GM12874 (cell line): Measurements from ENCODE around the gene RHOU.

ENCODE experiments used
- TF ChIP-seq, protein P1 (sequence below): IDR thresholded peaks from 2 replicates; pipeline ENCODE4 v1.5.1; 2011; ENCODE audit warnings: low read depth, mild to moderate bottlenecking, control low read depth, low read length, moderate library complexity; ENCODE audit not compliant: insufficient read depth

RHOU gene

DNA sequence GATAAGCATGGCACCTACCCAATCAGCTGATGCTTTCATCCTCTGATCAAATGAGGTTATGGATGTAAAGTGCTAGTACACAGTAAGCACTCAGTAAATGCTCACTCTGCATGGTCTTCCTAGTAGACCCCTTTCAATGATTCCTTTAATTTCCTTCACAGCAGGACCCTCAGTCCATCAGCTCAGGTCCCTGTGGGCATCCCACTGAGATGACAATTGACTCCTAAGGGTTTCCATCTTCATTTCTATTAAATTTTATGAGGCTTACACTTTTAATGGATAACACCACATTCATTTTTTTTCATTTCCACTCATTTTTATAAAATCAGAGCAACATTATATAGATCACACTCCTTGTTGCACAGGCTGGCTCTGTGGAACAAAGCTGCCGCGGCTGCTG, 12.8 kb downstream of the RHOU start:
- TF ChIP-seq, protein P1, sequence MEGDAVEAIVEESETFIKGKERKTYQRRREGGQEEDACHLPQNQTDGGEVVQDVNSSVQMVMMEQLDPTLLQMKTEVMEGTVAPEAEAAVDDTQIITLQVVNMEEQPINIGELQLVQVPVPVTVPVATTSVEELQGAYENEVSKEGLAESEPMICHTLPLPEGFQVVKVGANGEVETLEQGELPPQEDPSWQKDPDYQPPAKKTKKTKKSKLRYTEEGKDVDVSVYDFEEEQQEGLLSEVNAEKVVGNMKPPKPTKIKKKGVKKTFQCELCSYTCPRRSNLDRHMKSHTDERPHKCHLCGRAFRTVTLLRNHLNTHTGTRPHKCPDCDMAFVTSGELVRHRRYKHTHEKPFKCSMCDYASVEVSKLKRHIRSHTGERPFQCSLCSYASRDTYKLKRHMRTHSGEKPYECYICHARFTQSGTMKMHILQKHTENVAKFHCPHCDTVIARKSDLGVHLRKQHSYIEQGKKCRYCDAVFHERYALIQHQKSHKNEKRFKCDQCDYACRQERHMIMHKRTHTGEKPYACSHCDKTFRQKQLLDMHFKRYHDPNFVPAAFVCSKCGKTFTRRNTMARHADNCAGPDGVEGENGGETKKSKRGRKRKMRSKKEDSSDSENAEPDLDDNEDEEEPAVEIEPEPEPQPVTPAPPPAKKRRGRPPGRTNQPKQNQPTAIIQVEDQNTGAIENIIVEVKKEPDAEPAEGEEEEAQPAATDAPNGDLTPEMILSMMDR: no peak

DNA sequence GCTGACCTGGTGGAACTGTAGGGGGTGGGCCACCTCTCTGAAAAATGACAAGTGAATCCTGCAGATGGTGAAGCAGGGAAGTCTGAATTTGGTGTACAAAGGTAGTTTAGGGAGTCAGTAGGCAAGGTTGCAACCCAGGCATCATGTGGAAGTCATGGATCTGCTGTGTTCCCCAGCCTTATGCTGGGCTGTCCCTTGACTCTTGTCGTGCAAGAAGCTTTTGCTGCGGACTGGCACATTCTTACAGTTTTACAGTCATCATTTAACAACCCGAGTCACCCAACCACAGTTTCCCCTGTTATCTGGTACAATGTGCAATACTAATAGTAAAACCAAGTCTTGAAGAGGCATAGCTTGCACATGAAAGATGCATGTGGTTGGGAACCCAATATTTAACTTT, 13.2 kb downstream of the RHOU start:
- TF ChIP-seq, protein P1: no peak

DNA sequence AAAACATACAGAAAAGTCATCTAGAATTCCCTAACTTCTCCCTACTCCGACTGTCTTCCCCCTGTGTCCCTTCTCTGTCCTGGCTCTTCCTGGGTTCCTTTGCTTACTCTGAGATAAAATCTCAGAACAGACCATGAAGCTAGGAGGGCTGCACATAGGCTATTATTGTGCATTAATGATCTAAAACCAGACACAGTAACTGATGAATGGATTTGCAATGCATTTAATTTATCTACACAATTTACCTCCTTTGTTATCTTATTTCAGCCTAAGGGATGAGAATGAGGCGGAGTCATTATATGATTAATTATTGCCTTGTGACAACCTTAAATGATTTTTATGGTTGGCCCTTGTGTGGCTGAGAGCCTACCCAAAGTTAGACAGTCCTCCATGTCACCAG, 14.5 kb downstream of the RHOU start:
- TF ChIP-seq, protein P1: no peak

DNA sequence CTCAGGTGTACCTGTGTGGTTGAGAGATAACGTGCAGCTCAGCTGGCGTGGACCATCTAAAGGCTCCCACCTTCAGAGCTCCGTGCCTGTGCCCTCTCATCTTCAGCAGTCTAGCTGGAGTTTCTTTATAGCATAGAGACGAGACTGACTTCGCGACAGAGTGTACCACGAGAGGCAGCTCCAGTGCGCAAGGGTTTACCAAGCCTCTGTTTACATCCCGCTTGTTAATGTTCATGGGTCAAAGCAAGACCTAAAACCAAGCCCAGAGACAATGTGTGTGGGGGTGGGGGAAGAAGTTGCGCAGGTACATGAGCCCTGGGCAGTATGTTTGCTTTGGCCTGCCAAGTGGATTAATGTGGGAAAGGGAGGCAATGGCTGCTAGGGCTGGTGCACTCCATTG, 15.6 kb downstream of the RHOU start:
- TF ChIP-seq, protein P1: no peak

DNA sequence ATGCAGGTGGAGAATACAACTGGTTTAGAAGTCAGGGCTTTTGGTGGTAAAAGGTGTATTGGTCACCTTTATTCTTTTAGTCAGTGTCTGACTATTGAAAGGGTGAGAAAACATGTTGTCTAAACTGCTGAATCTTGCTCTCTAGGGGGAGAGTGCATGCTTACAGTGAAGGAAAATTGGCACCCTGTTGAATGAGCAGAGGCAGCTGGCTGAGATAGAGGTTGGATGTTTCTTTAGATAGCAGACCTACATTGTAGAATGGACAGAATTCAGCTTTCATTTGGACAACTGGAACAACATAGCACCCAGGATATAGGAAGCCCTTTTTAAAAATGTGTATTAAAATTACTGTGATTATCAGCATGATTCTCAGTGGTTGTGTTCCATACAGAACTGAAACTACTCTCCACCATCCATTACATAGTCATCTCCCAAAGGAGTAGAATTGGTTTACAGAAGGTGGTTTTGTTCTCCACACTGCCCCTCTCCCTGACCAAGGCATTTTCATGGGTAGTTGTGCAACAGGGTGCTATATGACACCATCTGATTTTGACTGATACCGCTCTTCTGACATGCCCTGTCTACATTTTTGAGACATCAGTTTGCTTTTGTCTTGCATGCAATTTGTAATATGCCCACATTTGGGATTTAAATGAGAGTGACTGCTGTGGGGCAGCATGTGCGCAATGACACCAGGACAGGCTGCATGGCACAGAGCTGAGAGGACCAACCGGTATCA, 16.2 kb downstream of the RHOU start:
- TF ChIP-seq, protein P1: no peak

DNA sequence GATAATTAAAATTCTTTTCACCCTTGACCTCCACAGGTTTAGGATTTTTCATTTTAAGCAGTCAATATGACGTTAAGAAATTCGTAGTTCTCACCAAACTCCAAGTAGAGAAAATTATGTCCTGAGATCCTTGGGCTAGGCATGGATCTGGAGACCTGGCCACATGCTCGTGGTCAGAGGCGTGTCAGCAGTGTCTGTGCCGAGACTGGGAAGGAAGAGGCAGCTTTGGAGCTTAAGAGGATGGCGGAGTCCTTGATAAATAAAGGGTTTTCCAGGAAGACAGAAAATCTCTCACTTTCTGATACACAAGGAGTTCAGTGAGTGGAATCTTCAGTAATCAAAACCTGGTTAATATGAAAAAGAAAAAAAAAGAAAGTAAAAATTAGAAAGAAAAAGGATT, 17.0 kb downstream of the RHOU start:
- TF ChIP-seq, protein P1: no peak

DNA sequence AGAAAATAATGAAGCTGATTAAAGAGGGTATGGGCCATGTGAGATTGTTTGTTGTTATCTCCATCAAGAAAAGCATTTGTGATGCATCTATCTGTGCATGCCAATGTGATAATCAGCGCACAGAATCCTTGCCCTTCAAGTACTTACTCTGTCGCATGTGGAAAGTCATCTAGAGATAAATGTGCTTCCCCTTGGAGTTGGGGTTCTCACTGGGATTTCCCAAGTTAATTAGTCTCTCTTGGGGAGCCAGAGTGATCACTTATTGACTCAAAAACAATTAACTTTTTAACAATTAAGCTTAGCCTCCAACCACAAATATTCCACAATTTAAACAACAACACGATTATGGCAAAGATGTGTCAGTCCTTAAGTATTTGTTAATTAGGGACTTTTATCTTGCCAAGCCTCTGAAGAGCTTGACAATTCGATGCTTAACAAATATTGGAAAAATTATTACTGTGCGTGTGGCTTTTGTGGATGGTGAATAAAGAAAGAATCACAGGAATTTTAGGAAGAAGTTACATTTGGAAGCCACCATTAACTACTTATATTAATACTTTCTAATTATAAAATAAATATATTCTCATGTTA, 17.5 kb downstream of the RHOU start:
- TF ChIP-seq, protein P1: no peak
